HK-2 (cell line): ENCODE measurements around the gene KLLN.
"Not testable (repeated sequence)": the region's sequence is repeated elsewhere in the genome, so short reads cannot be mapped to it uniquely, and the experiment has no call there.

Source experiments
- DNase-seq: peaks from one replicate; pipeline ENCODE4 v3.0.0-alpha.2; 2018; ENCODE audit not compliant: unreplicated experiment

KLLN gene

GRCh38 chr10:87842776-87843497 lies 20.4 kb downstream of the KLLN start:
- DNase-seq: no peak

DNA sequence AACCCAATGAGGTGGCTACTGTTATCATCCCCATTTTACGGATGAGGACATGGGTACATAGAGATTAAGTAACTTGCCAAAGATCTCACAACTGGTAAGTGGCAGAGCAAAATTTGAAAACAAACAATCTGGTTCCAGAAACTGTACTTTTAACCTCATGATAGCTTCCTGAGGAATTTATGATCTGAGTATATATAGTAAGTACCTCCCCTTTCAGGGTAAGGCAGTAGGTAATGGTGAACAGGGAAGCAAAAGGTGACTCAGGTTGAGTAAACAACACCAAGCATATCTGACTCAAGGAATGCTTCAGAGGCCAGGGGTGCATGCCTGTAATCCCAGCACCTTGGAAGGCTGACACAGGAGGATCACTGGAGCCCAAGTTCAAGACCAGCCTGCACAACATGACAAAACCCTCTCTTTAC lies 21.1 kb downstream of the KLLN start:
- DNase-seq: peak; percentile 67

DNA sequence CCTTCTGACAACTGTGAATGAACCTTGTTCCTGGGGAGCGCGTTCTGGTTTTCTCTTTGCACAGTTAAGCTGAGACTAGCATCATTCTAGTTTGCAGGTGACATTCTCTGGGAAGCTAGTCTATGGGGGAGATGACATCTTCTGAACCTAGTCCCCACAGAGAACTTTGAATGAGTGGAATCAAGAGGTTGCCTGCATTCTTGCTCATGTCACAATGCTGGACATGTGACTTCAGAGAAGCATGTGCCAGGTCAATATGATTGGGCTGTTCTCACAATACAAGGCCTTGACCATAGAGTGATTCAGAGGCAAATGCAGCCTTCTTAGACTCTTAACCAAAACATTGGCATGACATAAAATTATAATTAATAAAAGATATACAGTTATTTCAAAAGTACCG lies 22.1 kb downstream of the KLLN start:
- no peak for DNase-seq

GRCh38 chr10:87838650-87839049 lies 24.7 kb downstream of the KLLN start:
- no peak for DNase-seq

DNA sequence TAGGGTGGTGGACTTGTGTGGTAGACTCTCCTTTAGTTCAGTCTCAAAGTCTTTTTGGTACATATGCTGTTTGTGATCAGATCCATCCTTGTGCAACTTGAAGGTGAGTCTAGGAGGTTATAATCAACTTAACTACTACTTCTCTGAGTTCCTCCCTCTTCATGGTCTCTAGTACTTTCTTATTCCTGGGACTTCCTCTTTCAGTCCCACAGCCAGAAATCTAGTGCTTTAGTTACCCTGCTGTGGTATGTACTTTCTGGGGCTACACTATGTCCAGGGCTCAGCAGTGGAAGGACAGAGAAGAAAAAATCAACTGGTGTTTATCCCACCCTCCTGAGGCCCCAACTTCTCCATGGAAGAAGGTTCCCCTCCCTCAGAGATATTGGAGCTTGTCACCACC lies 25.9 kb downstream of the KLLN start:
- DNase-seq: no peak

- no peak for DNase-seq
Observed at GRCh38 chr10:87836098-87836497, 27.2 kb downstream of the KLLN start.

DNA sequence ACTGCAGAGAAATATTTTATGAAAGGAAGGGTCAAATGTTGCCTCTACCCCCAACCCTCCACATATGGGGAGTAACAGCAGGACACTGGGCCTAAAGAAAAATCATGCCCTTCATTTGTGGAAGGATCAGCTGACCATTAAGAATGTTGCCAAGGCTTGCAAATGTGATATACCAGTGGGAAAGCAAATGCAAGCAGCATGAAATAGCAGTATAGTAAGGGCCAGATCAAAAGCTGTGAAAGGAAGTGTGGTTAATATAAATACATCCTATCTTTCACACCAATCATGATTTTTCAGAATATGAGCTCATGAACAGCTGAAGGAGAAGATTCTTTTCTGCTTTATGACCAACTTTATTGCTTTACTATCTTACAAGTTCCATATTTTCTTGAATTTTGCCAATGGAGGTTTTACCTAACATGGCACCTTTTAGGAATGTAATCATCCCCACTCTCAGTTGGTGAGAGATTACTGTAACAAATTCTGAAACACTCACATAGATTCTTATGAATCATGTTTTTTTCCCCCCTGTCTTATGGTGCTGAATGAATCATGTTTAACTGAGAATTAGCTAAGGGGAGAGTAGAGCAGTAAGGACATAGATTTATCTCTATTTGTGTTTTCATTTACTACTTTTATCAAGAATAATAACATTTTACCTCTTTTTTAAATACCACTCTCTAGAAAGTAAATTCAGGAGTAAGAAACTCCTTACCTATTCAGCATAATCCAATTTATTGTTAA lies 33.2 kb downstream of the KLLN start:
- no peak for DNase-seq

GRCh38 chr10:87829051-87829450 lies 34.3 kb downstream of the KLLN start:
- DNase-seq: not testable (repeated sequence)

DNA sequence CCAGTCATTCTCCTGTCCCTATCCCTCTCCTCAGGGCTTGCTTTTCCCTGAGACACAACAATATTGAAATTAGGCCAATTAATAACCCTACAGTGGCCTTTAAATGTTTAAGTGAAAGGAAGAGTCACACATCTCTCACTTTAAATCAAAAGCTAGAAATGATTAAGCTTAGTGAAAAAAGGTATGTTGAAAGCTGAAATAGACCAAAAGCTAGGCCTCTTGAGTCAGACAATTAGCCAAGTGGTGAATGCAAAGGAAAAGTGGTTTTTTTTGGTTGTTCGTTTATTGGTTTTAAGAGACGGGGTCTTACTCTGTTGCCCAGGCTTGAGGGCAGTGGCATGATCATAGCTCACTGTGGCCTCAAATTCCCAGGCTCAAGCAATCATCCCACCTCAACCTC lies 35.7 kb downstream of the KLLN start:
- DNase-seq: no peak

GRCh38 chr10:87826653-87827052 lies 36.7 kb downstream of the KLLN start:
- DNase-seq: no peak

- no peak for DNase-seq
Observed at GRCh38 chr10:87819289-87819585, 44.1 kb downstream of the KLLN start.

- DNase-seq: no peak
Observed at GRCh38 chr10:87818505-87819288, 44.6 kb downstream of the KLLN start.

DNA sequence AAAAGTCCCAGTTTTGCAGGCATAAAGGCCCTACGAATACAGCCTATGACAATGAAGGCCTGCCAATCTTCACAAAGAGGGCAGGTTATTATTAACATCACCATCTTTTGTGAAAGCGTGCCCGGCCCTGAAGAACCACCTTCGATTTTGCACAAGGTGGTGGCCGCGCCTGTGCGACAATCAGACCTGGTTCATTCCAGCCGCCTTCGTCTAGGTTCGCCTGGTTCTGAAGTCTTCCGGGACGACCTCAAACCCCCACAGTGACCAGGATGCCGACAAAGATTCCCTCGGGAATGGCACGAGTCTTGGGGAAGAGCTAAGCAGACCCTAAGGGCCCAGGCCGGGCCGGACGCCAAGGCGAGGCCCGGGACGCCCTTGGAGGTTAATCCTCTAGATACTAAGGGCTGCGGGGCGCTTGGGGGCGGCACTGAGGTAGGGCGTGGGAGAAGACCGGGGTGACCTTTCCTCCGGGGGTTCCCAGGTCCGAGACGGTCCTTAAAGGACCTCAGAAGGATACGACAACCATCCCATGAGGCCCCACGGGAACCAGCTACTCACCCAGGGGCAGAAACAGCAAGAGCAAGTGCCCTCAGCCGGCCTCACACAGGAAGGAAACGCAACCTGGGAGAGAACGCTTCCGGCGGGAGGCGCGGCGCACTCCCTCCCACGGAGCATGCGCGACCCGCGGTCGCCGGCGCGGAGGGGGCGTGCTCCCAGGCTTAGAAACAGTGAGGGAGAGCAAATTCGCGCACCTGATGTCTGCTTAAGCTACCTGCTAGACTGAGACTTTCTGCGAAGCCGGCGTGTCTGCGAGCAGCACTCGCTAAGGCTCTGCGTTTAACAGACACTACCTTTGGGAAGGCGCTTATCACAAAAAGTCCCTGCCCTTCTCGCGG lies 45.5 kb downstream of the KLLN start, which contains the start of gene ATAD1:
Gene ATAD1, minus strand, starts transcription at position 618 of the 896 bp plus-strand sequence. CDS start 3,627 bp downstream, outside the sequence.
- peak; percentile 92 for DNase-seq

DNA sequence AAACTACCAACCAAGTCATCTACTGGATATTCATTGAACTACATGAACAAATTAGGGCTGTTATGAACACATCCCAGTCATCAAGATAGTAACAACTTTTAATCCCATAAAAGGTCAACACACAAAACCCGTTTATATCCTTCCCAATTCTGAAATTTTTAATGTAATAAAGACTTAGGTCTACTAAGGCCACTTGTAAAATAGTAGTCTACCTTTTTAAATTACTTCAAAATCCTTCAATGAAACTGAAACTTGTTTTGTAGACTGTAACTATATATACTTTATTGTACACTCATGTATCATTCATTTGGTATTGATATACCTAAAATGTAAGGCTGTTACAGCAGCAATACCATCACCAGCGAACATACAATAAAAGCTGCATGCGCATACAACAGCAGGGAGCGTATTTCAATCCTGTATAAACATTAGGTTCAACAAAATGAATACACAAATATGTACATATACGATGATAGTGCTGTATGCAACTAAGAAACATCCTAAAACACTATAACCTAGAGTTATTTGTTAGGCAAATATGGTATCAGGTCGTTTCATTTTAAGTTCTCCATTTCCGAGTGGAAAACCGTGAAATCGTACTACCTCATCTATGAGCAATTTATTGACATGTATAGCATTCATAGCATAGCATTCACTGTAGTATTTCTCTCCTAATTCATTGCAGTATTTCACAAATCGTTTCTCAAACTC lies 46.3 kb downstream of the KLLN start:
- DNase-seq: no peak

GRCh38 chr10:87816163-87816897 lies 47.0 kb downstream of the KLLN start:
- no peak for DNase-seq
